ENCODE measurements around the gene PTGIS. TPM values are rescaled to one million over a fixed set of nuclear protein-coding genes. Genes with fewer than 3 reads are reported as not detected.

The PTGIS gene
- total and polyA plus RNA-seq, 2 donors (not counting 1 experiment from before 2014, with no cell fraction given): not detected

DNA sequence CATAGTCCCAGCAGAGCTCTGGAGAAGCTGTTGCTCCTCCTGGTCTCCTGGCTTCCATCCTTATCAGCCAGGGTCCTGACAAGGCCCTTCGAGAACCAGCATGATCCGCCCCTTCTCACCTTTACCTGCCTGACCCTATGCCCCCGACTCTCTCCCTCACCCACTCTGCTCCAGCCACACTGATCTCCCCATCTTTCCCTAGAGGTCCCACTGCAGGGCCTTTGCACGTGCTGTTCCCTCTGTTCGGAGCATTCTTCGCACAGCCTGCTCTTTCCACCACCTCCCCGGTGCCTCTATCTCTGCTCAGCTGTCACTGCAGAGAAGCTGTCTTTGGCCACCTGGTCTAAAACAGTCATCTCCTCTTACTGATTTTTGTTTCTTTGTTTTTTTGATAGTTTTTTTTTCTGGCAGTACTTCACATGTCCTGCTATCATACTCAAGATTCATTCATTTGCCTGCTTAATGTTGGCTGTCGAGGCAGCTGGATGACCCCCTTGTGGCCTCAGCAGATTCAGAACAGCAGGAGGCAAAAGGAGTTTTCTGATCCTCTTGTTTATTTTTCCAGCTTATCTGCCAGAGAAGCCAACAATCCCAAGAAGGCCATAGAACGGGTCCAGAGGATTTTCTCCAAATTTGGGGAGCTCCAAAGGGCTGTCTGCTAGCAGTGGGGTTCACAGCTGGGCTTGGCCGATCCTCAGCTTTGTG is 1.6 kb upstream of the PTGIS start:
- no peak overlapping the region for H3K9ac ChIP-seq (ENCODE audit: low read length)
- CTCF ChIA-PET: interaction anchor here (0.6 kb wide), 1 partner anchor 238 kb away, joined by 3 read pairs; no protein-coding TSS in a partner anchor
- TF ChIP-seq EZH2 (IDR thresholded peaks at IDR 0.05; ENCODE audit: borderline replicate concordance, insufficient read depth, low read depth, low read length, poor library complexity, severe bottlenecking): no peak
- TF ChIP-seq, protein P1, sequence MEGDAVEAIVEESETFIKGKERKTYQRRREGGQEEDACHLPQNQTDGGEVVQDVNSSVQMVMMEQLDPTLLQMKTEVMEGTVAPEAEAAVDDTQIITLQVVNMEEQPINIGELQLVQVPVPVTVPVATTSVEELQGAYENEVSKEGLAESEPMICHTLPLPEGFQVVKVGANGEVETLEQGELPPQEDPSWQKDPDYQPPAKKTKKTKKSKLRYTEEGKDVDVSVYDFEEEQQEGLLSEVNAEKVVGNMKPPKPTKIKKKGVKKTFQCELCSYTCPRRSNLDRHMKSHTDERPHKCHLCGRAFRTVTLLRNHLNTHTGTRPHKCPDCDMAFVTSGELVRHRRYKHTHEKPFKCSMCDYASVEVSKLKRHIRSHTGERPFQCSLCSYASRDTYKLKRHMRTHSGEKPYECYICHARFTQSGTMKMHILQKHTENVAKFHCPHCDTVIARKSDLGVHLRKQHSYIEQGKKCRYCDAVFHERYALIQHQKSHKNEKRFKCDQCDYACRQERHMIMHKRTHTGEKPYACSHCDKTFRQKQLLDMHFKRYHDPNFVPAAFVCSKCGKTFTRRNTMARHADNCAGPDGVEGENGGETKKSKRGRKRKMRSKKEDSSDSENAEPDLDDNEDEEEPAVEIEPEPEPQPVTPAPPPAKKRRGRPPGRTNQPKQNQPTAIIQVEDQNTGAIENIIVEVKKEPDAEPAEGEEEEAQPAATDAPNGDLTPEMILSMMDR (IDR thresholded peaks at IDR 0.05): no peak

More for the DNA sequence above, 1.6 kb upstream of the PTGIS start:
- peaks cover 0 to 6% (median 0%) of the 10 kb centered on the region in 3 donors for H3K9me3 ChIP-seq (ENCODE audit: control extremely low read depth in 1 of 3, control insufficient read depth in 2 of 3, insufficient read depth in 1 of 3, low read length in 2 of 3)
- H3K36me3 ChIP-seq (replicated peaks in 1 of 2; ENCODE audit: control extremely low read depth in 1 of 2, control insufficient read depth in 1 of 2, extremely low read depth in 1 of 2, insufficient read depth in 2 of 2, low read length in 1 of 2): no peaks in the 10 kb centered on the region
- H3K4me2 ChIP-seq (replicated peaks; ENCODE audit: low read depth, low read length, poor library complexity, severe bottlenecking): no peak overlapping the region
- intact Hi-C loops (cut with micrococcal nuclease): no loop called here
- H3K79me2 ChIP-seq (ENCODE audit: control insufficient read depth, insufficient read depth, low read length): no peaks in the 10 kb centered on the region
- H3K27ac Mint-ChIP-seq: no peak overlapping the region
- 89% methylated on average over 9 of the region's 10 CpGs for WGBS (ENCODE audit: insufficient coverage)
- ATAC-seq (ENCODE audit: low read depth) (no peak), DNase-seq (no peak)
- peaks cover 4 to 6% of the 10 kb centered on the region in 2 donors for H3K4me1 ChIP-seq (ENCODE audit: control insufficient read depth in 2 of 2, insufficient read depth in 2 of 2, low read length in 2 of 2)
- POLR2A ChIA-PET: no interaction called here
- no peak overlapping the region for H3K4me3 Mint-ChIP-seq
- no peak overlapping the region for H2AFZ ChIP-seq (ENCODE audit: insufficient read depth, low read depth, low read length, poor library complexity, severe bottlenecking)
- peaks cover 2% of the 10 kb centered on the region for H3K4me1 Mint-ChIP-seq
- peaks cover 48% of the 10 kb centered on the region for H3K27me3 Mint-ChIP-seq
- H3K9me3 Mint-ChIP-seq (ENCODE audit: insufficient read depth): no peaks in the 10 kb centered on the region
- H3K4me3 ChIP-seq (ENCODE audit: control extremely low read depth in 1 of 5, extremely low read depth in 1 of 5, insufficient read depth in 1 of 5, low read depth in 2 of 5, low read length in 4 of 5): no peak overlapping the region
- no peaks in the 10 kb centered on the region for H4K20me1 ChIP-seq (ENCODE audit: control insufficient read depth, insufficient read depth, low read length, poor library complexity, severe bottlenecking)
- peaks cover 0 to 44% (median 26%) of the 10 kb centered on the region in 4 experiments for H3K27me3 ChIP-seq (replicated peaks in 1 of 4; ENCODE audit: control extremely low read depth in 1 of 4, control insufficient read depth in 3 of 4, insufficient read depth in 4 of 4, low read length in 3 of 4)
- no peak overlapping the region for H3K27ac ChIP-seq (ENCODE audit: low read length in 2 of 2)
